HG03103 (cell line): ENCODE results near the gene CYSRT1.
"Not testable (repeated sequence)": the region's sequence is repeated elsewhere in the genome, so short reads cannot be mapped to it uniquely, and the experiment has no call there.

Source experiments
- ATAC-seq: cut with Tn5 transposase; IDR thresholded peaks from one replicate; pipeline ENCODE4 v1.9.1; 2021; ENCODE audit warnings: low read depth; ENCODE audit not compliant: unreplicated experiment

CYSRT1 gene

DNA sequence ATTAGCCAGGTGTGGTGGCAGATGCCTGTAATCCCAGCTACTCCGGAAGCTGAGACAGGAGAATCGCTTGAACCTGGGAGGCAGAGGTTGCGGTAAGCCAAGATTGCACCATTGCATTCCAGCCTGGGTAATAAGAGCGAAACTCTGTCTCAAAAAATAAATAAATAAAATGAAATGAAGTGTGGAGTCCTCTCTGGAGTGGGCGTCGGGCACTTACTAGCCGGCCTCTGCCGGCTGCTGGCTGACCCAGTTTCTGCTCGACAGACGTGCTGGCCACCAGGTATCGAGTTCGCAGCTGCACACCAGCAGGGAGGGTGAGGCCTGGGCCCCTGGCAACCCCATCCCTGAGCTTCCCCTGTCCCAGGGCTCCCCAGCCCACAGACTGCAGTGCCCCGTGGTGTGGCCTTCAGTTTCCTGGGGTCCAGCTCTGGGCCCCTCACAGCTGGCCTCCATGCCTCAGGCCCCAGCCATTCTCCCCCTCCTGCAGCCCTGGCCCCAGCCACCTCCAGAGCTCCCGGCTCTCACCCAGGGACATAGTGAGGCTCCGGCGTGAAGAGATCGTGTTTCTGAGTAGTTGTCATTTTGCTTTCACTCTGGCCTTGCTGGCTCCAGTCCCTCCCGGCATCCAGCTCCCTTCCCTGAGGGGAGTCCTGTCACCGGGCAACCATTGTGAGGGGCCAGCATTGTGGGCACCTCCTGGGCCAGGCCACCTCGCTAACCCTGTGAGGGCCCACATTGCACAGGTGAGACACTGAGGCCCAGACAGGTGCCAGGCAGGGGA is 22.4 kb downstream of the CYSRT1 start:
- no peak for ATAC-seq

DNA sequence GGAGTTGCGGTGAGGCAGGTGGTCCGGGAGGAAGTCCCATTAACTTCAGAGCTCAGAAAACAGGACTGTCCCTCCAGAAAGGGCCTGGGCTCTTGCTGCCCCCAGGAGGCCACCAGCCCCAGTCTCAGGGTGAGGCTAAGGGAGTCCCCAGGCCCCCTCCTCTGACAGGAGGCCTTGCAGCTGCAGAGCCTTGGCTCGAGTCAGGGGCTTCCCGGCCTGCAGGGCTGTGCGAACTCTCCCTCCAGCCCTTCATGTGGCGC is 22.9 kb downstream of the CYSRT1 start:
- no peak for ATAC-seq

DNA sequence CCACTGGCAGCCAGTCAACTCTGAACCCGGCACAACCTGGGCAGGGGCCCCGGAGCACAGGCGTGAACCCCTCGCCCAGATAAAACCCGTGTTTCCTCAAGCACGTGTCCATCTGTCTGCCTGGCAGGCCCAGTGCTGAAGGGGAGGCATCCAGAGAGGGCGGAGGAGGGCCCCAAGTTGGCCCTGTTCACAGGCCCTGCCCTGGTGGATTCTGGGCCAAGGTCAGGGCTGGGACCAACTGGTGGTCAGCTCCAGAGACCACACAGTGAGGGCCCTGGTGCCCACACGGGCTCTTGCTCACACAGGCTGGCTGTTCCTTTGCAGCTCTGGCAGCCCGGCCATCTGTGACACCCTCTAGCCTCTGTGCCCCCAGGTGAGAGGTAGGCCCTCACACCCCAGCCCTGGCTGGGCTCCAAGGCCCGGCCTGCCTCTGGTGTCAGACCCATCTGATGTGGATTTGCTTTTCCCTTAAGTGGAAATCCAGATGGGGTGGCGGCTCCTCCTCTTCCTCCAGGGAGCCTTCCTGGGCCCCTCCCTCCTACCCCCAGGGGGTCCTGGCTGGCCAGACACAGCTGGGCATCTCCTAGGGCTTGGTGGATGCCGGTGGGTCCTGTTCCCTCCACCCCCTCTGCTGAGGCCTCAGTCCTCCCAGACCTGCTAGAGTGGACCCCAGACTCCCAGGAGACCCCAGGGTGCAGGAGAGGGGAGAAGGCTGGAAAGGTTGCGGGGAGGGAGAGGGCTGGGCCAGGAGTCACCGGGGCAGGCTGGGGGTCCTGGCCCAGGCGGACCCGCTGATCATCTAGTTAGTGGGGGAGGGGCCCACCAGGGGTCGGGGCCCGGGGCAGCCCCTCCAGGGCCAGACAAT is 25.6 kb downstream of the CYSRT1 start:
- no peak for ATAC-seq

DNA sequence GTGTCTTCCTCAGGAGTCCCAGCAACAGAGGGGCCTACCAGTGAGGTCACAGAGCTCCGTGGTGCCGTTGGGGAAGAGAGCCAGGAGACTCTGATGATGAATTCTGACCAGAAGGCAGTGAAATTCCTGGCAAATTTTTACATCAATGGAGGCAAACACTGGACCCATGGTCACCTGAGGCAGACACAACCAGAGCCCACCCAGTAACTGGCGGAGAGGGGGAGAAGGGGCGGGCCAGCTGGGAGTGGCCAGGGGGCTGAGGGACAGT is 26.2 kb downstream of the CYSRT1 start, which contains the start of gene STPG3:
Gene STPG3, plus strand, starts transcription at position 93 of the 268 bp plus-strand sequence. Its CDS starts 1 bp downstream, at position 94.
- ATAC-seq: no peak

DNA sequence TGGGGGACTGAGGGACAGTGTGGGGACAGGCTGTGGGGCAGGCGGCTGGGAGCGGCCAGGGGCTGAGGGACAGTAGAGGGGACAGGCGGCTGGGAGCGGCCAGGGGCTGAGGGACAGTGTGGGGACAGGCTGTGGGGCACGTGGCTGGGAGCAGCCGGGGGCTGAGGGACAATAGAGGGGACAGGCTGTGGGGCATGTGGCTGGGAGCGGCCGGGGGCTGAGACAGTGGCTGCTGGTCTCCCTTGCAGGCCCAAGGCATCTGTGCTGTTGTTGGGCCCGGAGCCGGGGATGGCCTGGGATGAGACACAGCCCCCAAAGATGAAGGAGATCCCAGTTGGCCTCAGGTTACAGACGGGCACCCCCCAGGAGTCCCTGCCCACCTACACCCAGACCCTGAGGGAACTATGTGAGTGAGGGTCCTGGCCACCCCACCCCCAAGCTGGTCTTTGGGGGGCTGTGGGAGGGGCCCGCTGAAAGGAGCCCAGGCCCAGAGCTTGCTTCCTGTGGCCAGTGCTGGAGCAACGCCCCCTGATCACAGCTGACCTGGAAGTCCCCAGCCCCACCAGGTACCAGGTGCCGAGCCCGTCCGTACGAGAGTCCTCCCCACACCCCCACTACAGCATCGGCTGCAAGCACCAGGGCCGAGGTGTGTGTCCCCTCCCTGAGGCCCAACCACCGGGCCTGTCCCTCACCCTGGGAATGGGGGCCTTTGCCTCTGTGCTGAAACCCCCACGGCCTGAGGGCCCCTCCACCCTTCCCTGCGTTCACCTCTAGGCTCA is 26.7 kb downstream of the CYSRT1 start:
- no peak for ATAC-seq

DNA sequence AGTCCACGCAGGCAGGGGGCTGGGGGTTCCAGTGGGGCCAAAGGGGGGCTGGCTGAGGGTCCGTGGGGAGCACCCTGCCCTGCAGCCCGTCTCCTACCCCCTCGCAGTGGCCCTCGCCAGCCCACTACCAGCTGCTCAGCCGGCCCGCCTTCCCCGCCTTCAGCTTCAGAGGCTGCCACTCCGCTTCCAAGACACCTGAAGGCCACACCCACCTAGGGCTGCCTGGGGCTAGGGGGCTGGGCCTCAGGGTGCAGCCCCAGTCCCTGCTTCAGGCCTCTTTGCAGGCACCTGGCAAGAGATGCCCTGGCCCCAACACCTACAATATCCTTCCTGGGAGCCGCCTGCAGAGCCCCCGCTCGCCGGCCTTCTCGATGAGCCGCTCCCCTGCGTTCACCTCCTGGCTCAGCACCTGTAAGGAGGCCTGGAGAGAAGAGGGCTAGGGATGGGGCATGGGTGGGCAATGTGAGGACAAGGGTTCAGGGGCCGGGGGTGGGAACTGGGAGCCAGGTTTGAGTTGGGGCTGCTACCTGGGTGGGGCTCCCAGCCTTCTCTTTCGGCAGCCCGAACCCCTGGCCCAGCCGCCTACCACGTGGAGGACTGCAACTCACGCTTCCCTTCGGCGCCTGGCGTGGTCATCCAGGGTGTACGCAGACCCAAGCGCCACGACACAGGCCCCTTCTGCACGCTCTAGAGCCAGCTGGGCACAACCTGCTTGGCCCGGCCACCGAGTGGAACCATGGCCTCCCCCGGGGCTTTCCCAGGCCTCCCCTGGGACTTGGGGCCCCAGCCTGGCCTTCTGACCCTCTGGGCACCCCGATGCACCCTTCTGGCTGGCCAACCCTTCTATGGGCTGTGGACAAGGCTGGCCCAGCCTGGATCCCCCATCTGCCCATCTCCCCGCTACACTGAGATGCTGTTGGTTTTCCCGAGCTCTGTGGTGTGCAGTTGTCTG is 27.9 kb downstream of the CYSRT1 start:
- no peak for ATAC-seq

DNA sequence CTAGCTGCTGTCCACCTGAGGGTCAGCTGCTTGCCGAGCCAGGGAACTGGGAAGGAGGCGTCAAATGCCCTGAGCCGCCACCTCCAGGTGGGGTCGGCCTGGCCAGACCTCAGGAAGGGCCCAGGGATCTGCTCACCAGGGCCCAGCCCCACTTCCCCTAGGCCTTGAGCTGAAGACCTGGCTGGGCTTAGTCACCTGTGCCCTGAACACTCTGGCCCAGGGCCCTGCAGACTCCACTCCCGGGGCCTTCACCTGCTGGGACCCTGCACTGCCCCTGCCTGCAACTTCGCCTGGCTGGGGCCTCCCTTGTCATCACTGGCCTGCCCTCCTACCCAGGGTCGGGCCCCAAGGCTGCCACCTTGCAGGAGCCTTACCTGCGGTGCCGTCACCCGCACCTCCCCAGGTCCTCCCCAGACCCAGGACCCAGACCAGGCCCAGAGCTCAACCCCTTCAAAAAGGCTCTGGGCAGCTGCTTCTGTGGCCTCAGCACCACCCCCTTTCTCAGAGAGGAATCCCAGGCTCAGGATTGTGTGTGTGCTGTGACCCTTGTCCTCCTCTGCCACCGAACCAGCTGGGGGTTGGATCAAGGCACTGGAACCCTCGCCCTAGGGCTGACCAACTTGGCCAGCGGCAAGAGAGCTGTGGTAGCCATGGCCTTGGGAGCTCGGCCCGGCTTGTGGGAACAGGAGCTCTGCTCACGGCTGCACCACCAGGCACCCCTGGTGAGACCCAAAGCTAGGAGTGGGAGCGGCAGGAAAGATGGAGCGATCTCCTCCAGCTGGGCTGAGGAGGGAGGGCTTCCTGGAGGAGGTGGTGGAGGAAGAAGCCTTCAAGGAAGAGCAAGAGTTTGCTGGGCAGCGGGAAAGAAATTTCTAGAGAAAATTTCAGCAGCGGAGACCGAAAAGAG is 29.0 kb downstream of the CYSRT1 start:
- no peak for ATAC-seq

DNA sequence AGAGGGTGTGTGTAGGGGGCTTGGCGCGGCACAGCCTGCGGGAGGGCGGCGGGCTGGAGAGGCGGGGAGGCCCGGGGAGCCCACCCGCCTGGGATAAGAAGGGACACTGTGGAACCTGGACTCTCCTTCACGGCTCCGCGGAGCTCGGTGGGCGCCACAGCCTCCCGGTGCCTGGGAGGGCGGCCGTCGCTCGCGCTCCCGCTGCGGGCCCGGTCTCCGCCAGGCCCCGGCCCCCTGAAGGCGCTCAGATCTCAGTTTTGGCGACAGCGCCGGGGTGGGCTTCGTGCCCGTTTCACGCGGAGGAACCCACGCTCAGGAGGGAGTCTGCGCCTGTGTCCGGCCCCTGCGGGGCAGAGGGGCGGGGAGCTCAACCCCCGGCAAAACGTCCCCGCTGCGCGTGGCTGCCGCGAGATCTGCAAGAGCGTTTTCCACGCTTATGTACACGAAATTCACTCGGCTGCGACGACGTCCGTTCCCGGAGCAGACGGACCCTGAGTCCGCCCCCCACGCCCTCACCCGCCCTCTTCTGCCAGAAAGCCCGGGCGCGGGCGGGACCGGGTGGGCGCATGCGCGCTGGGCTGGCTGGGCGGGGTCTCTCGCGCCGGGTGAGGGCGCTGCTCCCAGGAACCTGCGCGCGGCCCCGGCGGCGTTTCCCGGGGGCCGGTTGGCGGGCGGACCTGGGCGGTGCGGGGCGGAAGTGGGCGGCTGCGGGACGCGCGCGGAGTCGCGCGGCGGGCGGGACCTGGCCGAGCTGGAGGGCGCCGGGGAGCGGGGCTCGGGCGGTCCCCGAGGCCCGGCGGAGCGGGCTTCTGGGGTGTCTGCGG is 29.9 kb downstream of the CYSRT1 start, which contains the start of gene NELFB:
Gene NELFB, plus strand, starts transcription at position 704 of the 824 bp plus-strand sequence.
- ATAC-seq: peak; percentile 71

DNA sequence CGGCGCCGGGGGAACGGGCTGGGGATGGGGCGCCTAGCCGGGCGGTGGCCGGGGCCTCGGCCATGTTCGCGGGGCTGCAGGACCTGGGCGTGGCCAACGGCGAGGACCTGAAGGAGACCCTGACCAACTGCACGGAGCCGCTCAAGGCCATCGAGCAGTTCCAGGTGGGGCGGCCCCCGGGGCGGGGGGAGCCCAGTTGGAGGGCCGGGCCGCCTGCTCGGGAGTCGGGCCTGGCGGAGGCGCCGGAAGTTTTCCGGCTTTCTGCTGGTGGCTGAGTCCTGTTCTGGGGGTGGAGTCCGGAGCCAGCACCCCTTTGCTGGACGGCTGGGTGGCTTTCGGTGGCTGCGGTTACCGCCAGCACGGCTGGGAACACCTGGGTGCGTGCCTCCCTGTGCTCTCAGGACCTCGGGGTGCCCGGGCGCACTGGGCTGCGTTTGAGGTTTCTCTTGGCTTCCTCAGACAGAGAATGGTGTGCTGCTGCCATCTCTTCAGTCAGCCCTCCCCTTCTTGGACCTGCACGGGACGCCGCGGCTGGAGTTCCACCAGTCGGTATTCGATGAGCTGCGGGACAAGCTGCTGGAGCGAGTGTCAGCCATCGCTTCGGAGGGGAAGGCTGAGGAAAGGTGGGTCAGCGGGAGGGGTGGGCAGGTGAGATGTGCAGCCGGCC is 30.6 kb downstream of the CYSRT1 start:
- ATAC-seq: peak; percentile 10

DNA sequence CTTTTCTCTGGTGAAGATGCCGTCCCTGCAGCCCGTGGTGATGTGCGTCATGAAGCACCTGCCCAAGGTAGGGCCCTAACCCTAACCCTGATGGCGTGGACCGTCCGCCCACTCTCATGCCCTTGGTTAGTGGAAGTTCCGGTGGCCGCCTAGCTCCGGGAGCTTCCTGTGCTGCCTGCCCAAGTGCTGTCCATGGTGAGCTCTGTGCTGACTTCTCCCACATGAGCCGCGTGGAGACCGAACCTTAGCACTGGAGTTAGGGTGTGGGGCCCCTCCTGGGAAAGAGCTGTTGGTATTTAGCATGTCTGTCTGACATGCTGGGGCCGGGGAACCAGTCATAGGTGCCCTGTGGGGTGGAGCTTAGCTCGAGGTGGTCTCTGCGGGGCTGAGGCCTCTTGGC is 31.4 kb downstream of the CYSRT1 start:
- no peak for ATAC-seq

DNA sequence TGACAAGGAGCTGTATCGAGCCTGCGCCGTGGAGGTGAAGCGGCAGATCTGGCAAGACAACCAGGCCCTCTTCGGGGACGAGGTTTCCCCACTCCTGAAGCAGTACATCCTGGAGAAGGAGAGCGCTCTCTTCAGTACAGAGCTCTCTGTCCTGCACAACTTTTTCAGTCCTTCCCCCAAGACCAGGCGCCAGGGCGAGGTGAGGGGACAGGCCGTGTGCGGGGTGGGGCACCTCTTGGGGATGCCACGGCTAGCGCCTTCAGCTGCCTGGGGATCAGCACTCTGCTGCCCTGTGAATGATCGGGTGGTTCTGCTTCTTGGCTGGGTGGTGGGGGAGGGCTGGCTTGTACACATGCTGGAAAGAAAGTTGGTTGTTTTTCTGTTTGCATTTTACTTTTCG is 31.9 kb downstream of the CYSRT1 start:
- no peak for ATAC-seq

DNA sequence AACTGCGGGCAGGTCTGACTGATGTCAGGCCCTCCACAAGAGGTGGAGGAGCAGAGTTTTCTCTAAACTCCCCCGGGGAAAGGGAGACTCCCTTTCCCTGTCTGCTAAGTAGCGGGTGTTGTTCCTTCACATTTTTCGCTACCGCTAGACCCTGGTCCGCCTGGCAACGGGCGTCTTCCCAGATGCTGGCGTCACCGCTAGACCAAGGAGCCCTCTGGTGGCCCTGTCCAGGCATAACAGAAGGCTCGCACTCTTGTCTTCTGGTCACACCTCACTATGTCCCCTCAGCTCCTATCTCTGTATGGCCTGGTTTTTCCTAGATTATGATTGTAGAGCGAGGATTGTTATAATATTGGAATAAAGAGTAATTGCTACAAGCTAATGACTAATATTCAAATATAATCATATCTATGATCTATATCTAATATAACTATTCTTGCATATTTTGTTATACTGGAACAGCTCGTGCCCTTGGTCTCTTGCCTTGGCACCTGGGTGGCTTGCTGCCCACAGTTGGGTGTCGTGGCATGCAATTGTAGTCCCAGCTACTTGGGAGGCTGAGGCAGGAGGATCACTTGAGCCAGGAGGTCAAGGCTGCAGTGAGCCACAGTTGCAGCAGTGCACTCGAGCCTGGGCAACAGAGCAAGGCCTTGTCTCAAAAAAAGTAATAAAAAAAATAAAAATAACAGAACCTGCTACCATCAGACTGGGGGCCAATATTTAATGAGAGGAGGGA is 37.4 kb downstream of the CYSRT1 start:
- ATAC-seq: not testable (repeated sequence)

DNA sequence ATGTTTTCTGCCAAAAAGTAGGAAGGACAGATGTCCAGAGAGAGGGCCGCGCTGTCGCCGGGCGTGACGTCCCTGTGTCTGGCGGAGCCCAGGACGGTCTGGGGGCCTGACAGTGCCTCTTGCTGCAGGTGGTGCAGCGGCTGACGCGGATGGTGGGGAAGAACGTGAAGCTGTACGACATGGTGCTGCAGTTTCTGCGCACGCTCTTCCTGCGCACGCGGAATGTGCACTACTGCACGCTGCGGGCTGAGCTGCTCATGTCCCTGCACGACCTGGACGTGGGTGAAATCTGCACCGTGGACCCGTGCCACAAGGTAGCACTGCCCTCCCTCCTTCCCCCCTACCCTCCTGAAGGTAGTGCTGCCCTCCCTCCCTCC is 37.9 kb downstream of the CYSRT1 start:
- no peak for ATAC-seq

DNA sequence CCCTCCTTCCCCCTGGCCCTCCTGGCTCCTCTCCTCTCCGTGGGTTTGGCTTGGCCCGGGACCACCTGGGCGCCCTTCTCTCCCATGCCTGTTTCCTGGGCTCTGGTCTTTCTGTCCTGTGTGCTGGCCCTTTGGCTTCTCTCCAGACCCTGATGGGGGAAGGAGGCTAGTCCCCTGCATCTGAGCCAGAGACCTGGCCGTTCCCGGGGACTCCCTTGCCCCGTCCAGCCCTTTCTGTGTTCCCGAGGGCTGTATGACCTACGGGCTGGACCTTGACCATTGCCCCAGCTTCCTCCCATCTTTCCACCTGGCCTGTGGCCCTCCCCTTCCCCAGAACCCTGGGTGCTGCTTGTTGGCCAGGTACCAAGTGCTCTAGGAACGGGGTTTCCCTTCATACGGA is 38.5 kb downstream of the CYSRT1 start:
- ATAC-seq: no peak

DNA sequence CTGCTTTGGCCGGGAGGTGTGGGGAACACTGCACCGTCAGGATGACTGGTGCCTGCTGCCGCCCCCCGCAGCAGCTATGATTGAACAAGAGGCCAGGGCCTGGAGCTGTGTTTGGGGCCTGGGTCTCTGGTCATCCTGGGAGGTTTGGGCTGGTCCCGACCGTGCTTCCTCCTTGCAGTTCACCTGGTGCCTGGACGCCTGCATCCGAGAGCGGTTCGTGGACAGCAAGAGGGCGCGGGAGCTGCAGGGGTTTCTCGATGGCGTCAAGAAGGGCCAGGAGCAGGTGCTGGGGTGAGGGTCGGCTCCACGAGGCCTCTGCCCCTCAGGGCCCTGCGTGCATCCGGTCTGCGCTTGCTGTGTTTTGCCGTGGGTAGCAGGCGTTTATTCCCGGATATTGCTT is 39.1 kb downstream of the CYSRT1 start:
- ATAC-seq: no peak

DNA sequence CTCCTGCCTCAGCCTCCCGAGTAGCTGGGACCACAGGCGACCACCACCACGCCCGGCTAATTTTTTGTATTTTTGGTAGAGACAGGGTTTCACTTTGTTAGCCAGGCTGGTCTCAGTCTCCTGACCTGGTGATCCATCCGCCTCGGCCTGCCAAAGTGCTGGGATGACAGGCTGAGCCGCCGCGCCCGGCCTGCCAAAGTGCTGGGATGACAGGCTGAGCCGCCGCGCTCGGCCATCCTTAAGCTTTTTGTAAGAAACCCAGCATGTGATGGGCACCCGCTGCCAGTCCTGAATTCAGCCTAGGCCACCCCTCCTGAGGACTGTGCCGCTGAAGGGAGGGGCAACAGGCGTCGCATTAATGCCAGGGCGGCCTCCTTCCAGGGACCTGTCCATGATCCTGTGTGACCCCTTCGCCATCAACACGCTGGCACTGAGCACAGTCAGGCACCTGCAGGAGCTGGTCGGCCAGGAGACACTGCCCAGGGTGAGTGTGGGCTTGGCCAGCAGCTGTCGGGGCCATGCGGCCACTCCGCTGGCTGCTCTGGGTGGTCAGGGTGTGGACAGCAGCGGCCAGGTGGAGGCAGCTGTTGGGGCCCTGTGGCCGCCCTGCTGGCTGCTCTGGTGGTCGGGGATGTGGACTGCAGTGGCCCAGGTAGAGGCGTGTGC is 40.7 kb downstream of the CYSRT1 start:
- no peak for ATAC-seq

DNA sequence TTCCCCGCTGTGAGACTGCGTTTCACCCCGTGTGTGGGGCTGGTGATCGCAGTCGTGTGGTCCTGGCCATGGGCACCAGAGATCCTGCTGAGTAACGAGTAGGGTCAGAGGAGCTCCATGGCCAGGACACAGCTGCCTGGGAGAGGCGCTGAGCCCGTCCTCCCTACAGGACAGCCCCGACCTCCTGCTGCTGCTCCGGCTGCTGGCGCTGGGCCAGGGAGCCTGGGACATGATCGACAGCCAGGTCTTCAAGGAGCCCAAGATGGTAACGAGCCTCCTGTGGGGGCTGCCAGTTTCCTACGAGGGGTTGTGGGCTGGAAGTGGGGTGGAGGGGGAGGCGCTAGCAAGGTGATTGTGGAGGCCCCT is 41.2 kb downstream of the CYSRT1 start:
- no peak for ATAC-seq
